ENCODE data around the gene NOP10. TPM values are rescaled to one million over a fixed set of nuclear protein-coding genes. Genes with fewer than 3 reads are reported as not detected.

Gene NOP10
- total and polyA plus RNA-seq, 2 of the 13 experiments (the other 11 are each of a cell fraction or from before 2014, with no cell fraction given) = 239 to 369 TPM

DNA sequence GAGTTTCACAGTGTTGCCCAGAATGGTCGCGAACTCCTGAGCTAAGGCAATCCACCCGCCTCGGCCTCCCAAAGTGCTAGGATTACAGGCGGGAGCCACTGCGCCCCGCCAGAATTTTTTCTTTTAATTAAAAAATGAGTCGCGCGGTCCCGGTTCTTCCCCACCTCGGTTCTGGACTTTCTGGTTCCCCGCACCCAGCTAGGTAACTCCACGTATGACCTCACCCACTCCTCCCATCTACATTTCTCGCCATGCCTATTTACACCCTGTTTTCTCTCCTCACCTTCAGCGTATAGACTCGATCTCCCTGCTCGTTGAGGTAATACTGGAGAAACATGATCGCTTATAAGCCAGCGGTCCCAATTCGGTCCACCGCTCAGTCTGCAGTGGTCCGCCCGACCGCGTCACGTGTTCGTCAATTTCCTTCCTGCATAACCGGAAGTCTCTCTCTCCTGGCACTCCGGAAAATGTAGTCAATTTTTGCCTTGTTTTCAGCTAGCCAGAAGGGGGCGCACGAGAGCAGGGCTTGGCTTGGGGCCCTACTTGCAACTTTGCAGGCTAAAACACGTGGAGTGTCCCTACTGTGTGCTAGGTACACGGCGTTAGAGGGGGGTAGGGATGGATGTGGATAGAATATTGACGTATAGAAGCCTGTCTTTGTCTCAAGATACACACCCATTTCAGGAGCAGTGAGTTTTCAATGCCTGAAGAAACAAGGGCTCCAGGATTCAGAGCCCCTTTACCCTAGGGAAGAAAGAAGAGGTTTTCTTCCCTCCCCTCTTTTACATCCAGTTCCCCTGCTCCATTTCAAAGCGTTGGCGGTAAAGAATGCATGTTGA lies at the start of gene NOP10, which contains the start of gene NUTM1 (continued):
- no peak for TF ChIP-seq NCOA5 (CRISPR knock-in tag; IDR thresholded peaks at IDR 0.05)
- TF ChIP-seq SRSF4 (IDR thresholded peaks at IDR 0.05; ENCODE audit: low read depth, low read length, poor library complexity, severe bottlenecking) = no peak
- peak; percentile 91 for TF ChIP-seq KMT2B (CRISPR knock-in tag; IDR thresholded peaks at IDR 0.05)
- TF ChIP-seq, protein P1, sequence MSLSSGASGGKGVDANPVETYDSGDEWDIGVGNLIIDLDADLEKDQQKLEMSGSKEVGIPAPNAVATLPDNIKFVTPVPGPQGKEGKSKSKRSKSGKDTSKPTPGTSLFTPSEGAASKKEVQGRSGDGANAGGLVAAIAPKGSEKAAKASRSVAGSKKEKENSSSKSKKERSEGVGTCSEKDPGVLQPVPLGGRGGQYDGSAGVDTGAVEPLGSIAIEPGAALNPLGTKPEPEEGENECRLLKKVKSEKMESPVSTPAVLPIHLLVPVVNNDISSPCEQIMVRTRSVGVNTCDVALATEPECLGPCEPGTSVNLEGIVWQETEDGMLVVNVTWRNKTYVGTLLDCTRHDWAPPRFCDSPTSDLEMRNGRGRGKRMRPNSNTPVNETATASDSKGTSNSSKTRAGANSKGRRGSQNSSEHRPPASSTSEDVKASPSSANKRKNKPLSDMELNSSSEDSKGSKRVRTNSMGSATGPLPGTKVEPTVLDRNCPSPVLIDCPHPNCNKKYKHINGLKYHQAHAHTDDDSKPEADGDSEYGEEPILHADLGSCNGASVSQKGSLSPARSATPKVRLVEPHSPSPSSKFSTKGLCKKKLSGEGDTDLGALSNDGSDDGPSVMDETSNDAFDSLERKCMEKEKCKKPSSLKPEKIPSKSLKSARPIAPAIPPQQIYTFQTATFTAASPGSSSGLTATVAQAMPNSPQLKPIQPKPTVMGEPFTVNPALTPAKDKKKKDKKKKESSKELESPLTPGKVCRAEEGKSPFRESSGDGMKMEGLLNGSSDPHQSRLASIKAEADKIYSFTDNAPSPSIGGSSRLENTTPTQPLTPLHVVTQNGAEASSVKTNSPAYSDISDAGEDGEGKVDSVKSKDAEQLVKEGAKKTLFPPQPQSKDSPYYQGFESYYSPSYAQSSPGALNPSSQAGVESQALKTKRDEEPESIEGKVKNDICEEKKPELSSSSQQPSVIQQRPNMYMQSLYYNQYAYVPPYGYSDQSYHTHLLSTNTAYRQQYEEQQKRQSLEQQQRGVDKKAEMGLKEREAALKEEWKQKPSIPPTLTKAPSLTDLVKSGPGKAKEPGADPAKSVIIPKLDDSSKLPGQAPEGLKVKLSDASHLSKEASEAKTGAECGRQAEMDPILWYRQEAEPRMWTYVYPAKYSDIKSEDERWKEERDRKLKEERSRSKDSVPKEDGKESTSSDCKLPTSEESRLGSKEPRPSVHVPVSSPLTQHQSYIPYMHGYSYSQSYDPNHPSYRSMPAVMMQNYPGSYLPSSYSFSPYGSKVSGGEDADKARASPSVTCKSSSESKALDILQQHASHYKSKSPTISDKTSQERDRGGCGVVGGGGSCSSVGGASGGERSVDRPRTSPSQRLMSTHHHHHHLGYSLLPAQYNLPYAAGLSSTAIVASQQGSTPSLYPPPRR (CRISPR knock-in tag; IDR thresholded peaks at IDR 0.05; ENCODE audit: borderline replicate concordance) = no peak
- no peak for TF ChIP-seq ZNF180 (CRISPR knock-in tag; IDR thresholded peaks at IDR 0.05; ENCODE audit: borderline replicate concordance, low read depth)
- no peak for TF ChIP-seq NFRKB (IDR thresholded peaks at IDR 0.05)
- TF ChIP-seq, protein P2, sequence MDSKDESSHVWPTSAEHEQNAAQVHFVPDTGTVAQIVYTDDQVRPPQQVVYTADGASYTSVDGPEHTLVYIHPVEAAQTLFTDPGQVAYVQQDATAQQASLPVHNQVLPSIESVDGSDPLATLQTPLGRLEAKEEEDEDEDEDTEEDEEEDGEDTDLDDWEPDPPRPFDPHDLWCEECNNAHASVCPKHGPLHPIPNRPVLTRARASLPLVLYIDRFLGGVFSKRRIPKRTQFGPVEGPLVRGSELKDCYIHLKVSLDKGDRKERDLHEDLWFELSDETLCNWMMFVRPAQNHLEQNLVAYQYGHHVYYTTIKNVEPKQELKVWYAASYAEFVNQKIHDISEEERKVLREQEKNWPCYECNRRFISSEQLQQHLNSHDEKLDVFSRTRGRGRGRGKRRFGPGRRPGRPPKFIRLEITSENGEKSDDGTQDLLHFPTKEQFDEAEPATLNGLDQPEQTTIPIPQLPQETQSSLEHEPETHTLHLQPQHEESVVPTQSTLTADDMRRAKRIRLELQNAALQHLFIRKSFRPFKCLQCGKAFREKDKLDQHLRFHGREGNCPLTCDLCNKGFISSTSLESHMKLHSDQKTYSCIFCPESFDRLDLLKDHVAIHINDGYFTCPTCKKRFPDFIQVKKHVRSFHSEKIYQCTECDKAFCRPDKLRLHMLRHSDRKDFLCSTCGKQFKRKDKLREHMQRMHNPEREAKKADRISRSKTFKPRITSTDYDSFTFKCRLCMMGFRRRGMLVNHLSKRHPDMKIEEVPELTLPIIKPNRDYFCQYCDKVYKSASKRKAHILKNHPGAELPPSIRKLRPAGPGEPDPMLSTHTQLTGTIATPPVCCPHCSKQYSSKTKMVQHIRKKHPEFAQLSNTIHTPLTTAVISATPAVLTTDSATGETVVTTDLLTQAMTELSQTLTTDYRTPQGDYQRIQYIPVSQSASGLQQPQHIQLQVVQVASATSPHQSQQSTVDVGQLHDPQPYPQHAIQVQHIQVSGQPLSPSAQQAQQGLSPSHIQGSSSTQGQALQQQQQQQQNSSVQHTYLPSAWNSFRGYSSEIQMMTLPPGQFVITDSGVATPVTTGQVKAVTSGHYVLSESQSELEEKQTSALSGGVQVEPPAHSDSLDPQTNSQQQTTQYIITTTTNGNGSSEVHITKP (CRISPR knock-in tag; IDR thresholded peaks at IDR 0.05; ENCODE audit: low read depth) = peak; percentile 77; the same call in 1 of the 2 replicates
- TF ChIP-seq, protein P3, sequence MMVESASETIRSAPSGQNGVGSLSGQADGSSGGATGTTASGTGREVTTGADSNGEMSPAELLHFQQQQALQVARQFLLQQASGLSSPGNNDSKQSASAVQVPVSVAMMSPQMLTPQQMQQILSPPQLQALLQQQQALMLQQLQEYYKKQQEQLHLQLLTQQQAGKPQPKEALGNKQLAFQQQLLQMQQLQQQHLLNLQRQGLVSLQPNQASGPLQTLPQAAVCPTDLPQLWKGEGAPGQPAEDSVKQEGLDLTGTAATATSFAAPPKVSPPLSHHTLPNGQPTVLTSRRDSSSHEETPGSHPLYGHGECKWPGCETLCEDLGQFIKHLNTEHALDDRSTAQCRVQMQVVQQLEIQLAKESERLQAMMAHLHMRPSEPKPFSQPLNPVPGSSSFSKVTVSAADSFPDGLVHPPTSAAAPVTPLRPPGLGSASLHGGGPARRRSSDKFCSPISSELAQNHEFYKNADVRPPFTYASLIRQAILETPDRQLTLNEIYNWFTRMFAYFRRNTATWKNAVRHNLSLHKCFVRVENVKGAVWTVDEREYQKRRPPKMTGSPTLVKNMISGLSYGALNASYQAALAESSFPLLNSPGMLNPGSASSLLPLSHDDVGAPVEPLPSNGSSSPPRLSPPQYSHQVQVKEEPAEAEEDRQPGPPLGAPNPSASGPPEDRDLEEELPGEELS (CRISPR knock-in tag; IDR thresholded peaks at IDR 0.05) = peak; percentile 42; the same call in 1 of the 2 replicates
- TF ChIP-seq NR2C2 (CRISPR knock-in tag; IDR thresholded peaks at IDR 0.05; ENCODE audit: borderline replicate concordance) = peak; percentile 85
- TF ChIP-seq ARID2 (CRISPR knock-in tag; IDR thresholded peaks at IDR 0.05; ENCODE audit: borderline replicate concordance) = peak; percentile 34; the same call in 1 of the 2 replicates
- TF ChIP-seq ZBTB1 (CRISPR knock-in tag; IDR thresholded peaks at IDR 0.05; ENCODE audit: borderline replicate concordance) = no peak
- no peak for TF ChIP-seq KLF9 (CRISPR knock-in tag; IDR thresholded peaks at IDR 0.05; ENCODE audit: low read depth)
- TF ChIP-seq ZNF367 (CRISPR knock-in tag; IDR thresholded peaks at IDR 0.05; ENCODE audit: borderline replicate concordance) = no peak
- TF ChIP-seq SALL2 (CRISPR knock-in tag; IDR thresholded peaks at IDR 0.05) = 0 out of 2 replicates have a peak, but pooled peaks have one; percentile 53
- TF ChIP-seq HHEX (CRISPR knock-in tag; IDR thresholded peaks at IDR 0.05) = 0 out of 2 replicates have a peak, but pooled peaks have one; percentile 34
- TF ChIP-seq, protein P4, sequence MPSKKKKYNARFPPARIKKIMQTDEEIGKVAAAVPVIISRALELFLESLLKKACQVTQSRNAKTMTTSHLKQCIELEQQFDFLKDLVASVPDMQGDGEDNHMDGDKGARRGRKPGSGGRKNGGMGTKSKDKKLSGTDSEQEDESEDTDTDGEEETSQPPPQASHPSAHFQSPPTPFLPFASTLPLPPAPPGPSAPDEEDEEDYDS (CRISPR knock-in tag; IDR thresholded peaks at IDR 0.05) = peak; percentile 84
- no peak for TF ChIP-seq NKX3-1 (CRISPR knock-in tag; IDR thresholded peaks at IDR 0.05)
- no peak for TF ChIP-seq HNRNPH1 (optimal IDR thresholded peaks at IDR 0.05; ENCODE audit: low read depth, low read length)
- TF ChIP-seq PHB2 (IDR thresholded peaks at IDR 0.05; ENCODE audit: partially characterized antibody) = no peak
